ENCODE measurements around the gene SAMD4B. TPM values are rescaled to one million over a fixed set of nuclear protein-coding genes. Genes with fewer than 3 reads are reported as not detected.

The SAMD4B gene
- total RNA-seq, 1 donor from 2014 or later: 19.2 TPM

- DNase-seq (ENCODE audit: low read depth) (no peak), FAIRE-seq (no peak)
- Histone ChIP-seq H3K4me3 (ENCODE audit: low read depth, low read length) (peak overlapping the region; percentile 96), H3K36me3 (ENCODE audit: control insufficient read depth, insufficient read depth, low read length) (peaks cover 19% of the 10 kb centered on the region), H3K27me3 (ENCODE audit: control insufficient read depth, insufficient read depth, low read length) (no peaks in the 10 kb centered on the region)
- TF ChIP-seq CTCF (IDR thresholded peaks at IDR 0.05; ENCODE audit: insufficient read depth, low read length, severe bottlenecking): no peak
Measured at GRCh38 chr19:39434123-39435076, 92.2 kb downstream of the SAMD4B start.

Other genes starting within 250 kb of the SAMD4B start
- 4.5 and 6.8 TPM in 2 replicates for gene PAK4, start 216.6 kb upstream of the SAMD4B start, total RNA-seq
- gene NCCRP1, start 145.5 kb upstream of the SAMD4B start, total RNA-seq: 9.5 and 22.4 TPM in 2 replicates
- gene SYCN, start 138.2 kb upstream of the SAMD4B start, total RNA-seq: not detected in 2 replicates
- gene IFNL3, start 97.4 kb upstream of the SAMD4B start, total RNA-seq: not detected in 2 replicates
- gene IFNL4, start 93.6 kb upstream of the SAMD4B start, total RNA-seq: not detected in 2 replicates
- gene IFNL2, start 74.0 kb upstream of the SAMD4B start, total RNA-seq: not detected in 2 replicates
- not detected in 2 replicates for gene IFNL1, start 46.0 kb upstream of the SAMD4B start, total RNA-seq
- gene LRFN1, start 21.6 kb upstream of the SAMD4B start, total RNA-seq: under 0.01 TPM in 2 replicates
- gene GMFG, start 6.4 kb upstream of the SAMD4B start, total RNA-seq: not detected in 2 replicates
- gene PAF1, start 48.7 kb downstream of the SAMD4B start, total RNA-seq: 31.6 and 59.9 TPM in 2 replicates
- gene MED29, start 49.0 kb downstream of the SAMD4B start, total RNA-seq: 6.8 and 7.7 TPM in 2 replicates
- 3.4 and 5.0 TPM in 2 replicates for gene ZFP36, start 64.4 kb downstream of the SAMD4B start, total RNA-seq
- 3.3 and 5.3 TPM in 2 replicates for gene PLEKHG2, start 70.2 kb downstream of the SAMD4B start, total RNA-seq
- 75.3 and 94.3 TPM in 2 replicates for gene RPS16, start 93.5 kb downstream of the SAMD4B start, total RNA-seq
- 41.9 and 48.1 TPM in 2 replicates for gene SUPT5H, start 103.2 kb downstream of the SAMD4B start, total RNA-seq
- gene TIMM50, start 138.4 kb downstream of the SAMD4B start, total RNA-seq: 84.2 and 99.5 TPM in 2 replicates
- gene DLL3, start 156.5 kb downstream of the SAMD4B start, total RNA-seq: 0.26 TPM in 1 of 2 replicates, not detected in the other
- gene SELENOV, start 172.7 kb downstream of the SAMD4B start, total RNA-seq: not detected in 2 replicates
- gene EID2B, start 190.4 kb downstream of the SAMD4B start, total RNA-seq: 0.79 and 1.7 TPM in 2 replicates
- 6.8 and 8.1 TPM in 2 replicates for gene EID2, start 197.7 kb downstream of the SAMD4B start, total RNA-seq

All from bronchial epithelial cell (primary cell).